Stimulated activated CD4-positive, alpha-beta T cell treated with anti-CD3 and anti-CD28 coated beads, Interleukin-1b, Interleukin-23, amount 100 ng/mL, for 4 hours (primary cell): ENCODE measurements around the gene SYT4.

Experiments used
- DNase-seq, 2 donors: peaks; one replicate each; pipeline ENCODE4 v3.0.0-alpha.2; 2020; ENCODE audit warnings: low read depth in 2 of 2

The SYT4 gene

DNA sequence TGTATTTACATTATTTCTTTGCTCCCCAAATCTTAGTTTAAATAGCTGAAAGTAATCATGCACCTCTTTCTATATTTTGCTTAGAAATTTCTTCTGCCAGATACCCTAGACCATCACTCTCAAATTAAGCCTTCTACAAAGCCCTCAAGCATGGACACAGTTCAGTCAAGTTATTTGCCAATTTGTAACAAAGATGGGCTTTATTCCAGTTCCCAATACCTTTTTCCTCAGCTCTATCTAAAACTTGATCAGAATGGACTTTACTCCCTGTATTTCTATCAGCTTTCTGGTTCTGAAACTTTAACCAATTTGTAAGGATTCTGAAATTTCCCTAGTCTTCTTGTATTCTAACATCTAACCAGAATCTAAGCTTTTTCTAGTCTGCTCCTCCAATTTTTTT, 56.6 kb downstream of the SYT4 start:
- DNase-seq: no peak
